ENCODE results near the gene TP63. TPM values are rescaled to one million over a fixed set of nuclear protein-coding genes. Genes with fewer than 3 reads are reported as not detected.
A peak's percentile ranks its signal among the peaks of the same experiment; 100 is the strongest.

TP63 gene
- total RNA-seq, 1 donor from 2014 or later, result 5.8 TPM

GRCh38 chr3:189690237-189690636 lies 59.0 kb downstream of the TP63 start:
- no peak overlapping the region for H3K27ac Mint-ChIP-seq
- DNase-seq (ENCODE audit: extremely low spot score, unreplicated experiment), result no peak
- peaks cover 7% of the 10 kb centered on the region for H3K9me3 Mint-ChIP-seq
- H3K4me3 Mint-ChIP-seq, result no peak overlapping the region
- H3K27me3 Mint-ChIP-seq, result peaks cover 4% of the 10 kb centered on the region
- TF ChIP-seq CTCF (conservative IDR thresholded peaks at IDR 0.05), result no peak
- peaks cover 23% of the 10 kb centered on the region for H3K4me1 Mint-ChIP-seq (ENCODE audit: unreplicated experiment)
- no peaks in the 10 kb centered on the region for H3K36me3 Mint-ChIP-seq

- no peak for TF ChIP-seq CTCF (conservative IDR thresholded peaks at IDR 0.05)
- H3K4me1 Mint-ChIP-seq (ENCODE audit: unreplicated experiment), result peaks cover 20% of the 10 kb centered on the region
- no peaks in the 10 kb centered on the region for H3K36me3 Mint-ChIP-seq
- no peak overlapping the region for H3K4me3 Mint-ChIP-seq
- H3K27me3 Mint-ChIP-seq, result peaks cover 4% of the 10 kb centered on the region
- peaks cover 3% of the 10 kb centered on the region for H3K9me3 Mint-ChIP-seq
- H3K27ac Mint-ChIP-seq, result no peak overlapping the region
- DNase-seq (ENCODE audit: extremely low spot score, unreplicated experiment), result no peak
These were observed 59.5 kb downstream of the TP63 start for GRCh38 chr3:189690672-189691071.

- H3K9me3 Mint-ChIP-seq, result peaks cover 4% of the 10 kb centered on the region
- TF ChIP-seq CTCF (conservative IDR thresholded peaks at IDR 0.05), result no peak
- peaks cover under 1% of the 10 kb centered on the region for H3K4me1 Mint-ChIP-seq (ENCODE audit: unreplicated experiment)
- H3K4me3 Mint-ChIP-seq, result no peak overlapping the region
- no peak overlapping the region for H3K27ac Mint-ChIP-seq
- no peak for DNase-seq (ENCODE audit: extremely low spot score, unreplicated experiment)
- peaks cover 4% of the 10 kb centered on the region for H3K27me3 Mint-ChIP-seq
- H3K36me3 Mint-ChIP-seq, result no peaks in the 10 kb centered on the region
These were observed 64.2 kb downstream of the TP63 start for GRCh38 chr3:189695400-189695799.

- peaks cover 4% of the 10 kb centered on the region for H3K9me3 Mint-ChIP-seq
- no peak for TF ChIP-seq CTCF (conservative IDR thresholded peaks at IDR 0.05)
- DNase-seq (ENCODE audit: extremely low spot score, unreplicated experiment), result no peak
- H3K4me1 Mint-ChIP-seq (ENCODE audit: unreplicated experiment), result peaks cover 5% of the 10 kb centered on the region
- no peaks in the 10 kb centered on the region for H3K27me3 Mint-ChIP-seq
- no peak overlapping the region for H3K27ac Mint-ChIP-seq
- H3K4me3 Mint-ChIP-seq, result no peak overlapping the region
- no peaks in the 10 kb centered on the region for H3K36me3 Mint-ChIP-seq
These were observed 67.6 kb downstream of the TP63 start for GRCh38 chr3:189698811-189699210.

GRCh38 chr3:189699885-189700284 lies 68.7 kb downstream of the TP63 start:
- DNase-seq (ENCODE audit: extremely low spot score, unreplicated experiment), result no peak
- Mint-ChIP-seq H3K9me3 (peaks cover 4% of the 10 kb centered on the region), H3K27me3 (no peaks in the 10 kb centered on the region), H3K4me3 (no peak overlapping the region), H3K27ac (no peak overlapping the region), H3K4me1 (ENCODE audit: unreplicated experiment) (peaks cover 5% of the 10 kb centered on the region), H3K36me3 (no peaks in the 10 kb centered on the region)
- TF ChIP-seq CTCF (conservative IDR thresholded peaks at IDR 0.05), result no peak

- Mint-ChIP-seq H3K4me3 (peak overlapping the region; percentile 20), H3K4me1 (ENCODE audit: unreplicated experiment) (peaks cover 5% of the 10 kb centered on the region), H3K27me3 (no peaks in the 10 kb centered on the region), H3K36me3 (no peaks in the 10 kb centered on the region), H3K27ac (peak overlapping the region; percentile 51), H3K9me3 (peaks cover 4% of the 10 kb centered on the region)
- TF ChIP-seq CTCF (conservative IDR thresholded peaks at IDR 0.05), result no peak
- no peak for DNase-seq (ENCODE audit: extremely low spot score, unreplicated experiment)
These were observed 71.0 kb downstream of the TP63 start for GRCh38 chr3:189702066-189702646.
